ENCODE measurements around the gene GPATCH1.
A peak's percentile ranks its signal among the peaks of the same experiment; 100 is the strongest.

The GPATCH1 gene

DNA sequence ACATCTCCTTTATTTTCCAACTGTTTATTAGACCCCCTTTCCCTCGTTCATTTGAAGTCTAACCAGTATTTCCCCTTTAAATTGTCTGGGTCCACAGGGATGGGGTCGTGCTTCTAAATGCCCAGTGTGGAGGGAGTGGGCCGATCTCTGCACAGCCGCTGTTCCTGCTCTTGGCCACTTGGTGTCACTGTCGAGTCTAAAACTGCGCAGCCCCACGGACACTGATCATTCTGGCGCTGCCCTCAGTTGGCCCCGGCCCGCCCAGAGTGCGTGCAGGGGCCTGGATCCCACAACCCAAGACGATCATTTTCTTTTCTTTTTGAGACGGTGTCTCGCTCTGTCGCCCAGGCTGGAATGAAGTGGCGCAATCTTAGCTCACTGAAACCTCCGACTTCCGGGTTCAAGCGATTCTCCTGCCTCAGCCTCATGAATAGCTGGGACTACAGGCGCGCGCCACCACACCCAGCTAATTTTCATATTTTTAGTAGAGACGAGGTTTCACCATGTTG is 63.0 kb downstream of the GPATCH1 start:
- Histone ChIP-seq H2AFZ (ENCODE audit: low read depth, low read length, severe bottlenecking) (no peak overlapping the region), H3K79me2 (ENCODE audit: insufficient read depth, low read length) (no peaks in the 10 kb centered on the region), H3K27me3 (ENCODE audit: low read length) (no peaks in the 10 kb centered on the region), H3K4me2 (ENCODE audit: low read depth, low read length, poor library complexity, severe bottlenecking) (no peak overlapping the region), H3K36me3 (ENCODE audit: low read length) (no peaks in the 10 kb centered on the region), H3K9me3 (ENCODE audit: insufficient read depth, low read length) (no peaks in the 10 kb centered on the region), H3K9ac (ENCODE audit: low read length) (no peak overlapping the region), H3K27ac (ENCODE audit: low read depth, low read length) (no peak overlapping the region), H3K4me3 (ENCODE audit: insufficient read depth, low read length, poor library complexity, severe bottlenecking) (no peak overlapping the region), H3K9me2 (replicated peaks; ENCODE audit: insufficient read depth, low read length) (no peaks in the 10 kb centered on the region), H3F3A (ENCODE audit: insufficient read depth) (no peaks in the 10 kb centered on the region), H4K20me1 (ENCODE audit: low read depth, low read length) (no peaks in the 10 kb centered on the region)
- no peak for TF ChIP-seq EZH2phosphoT487 (conservative IDR thresholded peaks at IDR 0.05; ENCODE audit: low read length)
- TF ChIP-seq, protein P1, sequence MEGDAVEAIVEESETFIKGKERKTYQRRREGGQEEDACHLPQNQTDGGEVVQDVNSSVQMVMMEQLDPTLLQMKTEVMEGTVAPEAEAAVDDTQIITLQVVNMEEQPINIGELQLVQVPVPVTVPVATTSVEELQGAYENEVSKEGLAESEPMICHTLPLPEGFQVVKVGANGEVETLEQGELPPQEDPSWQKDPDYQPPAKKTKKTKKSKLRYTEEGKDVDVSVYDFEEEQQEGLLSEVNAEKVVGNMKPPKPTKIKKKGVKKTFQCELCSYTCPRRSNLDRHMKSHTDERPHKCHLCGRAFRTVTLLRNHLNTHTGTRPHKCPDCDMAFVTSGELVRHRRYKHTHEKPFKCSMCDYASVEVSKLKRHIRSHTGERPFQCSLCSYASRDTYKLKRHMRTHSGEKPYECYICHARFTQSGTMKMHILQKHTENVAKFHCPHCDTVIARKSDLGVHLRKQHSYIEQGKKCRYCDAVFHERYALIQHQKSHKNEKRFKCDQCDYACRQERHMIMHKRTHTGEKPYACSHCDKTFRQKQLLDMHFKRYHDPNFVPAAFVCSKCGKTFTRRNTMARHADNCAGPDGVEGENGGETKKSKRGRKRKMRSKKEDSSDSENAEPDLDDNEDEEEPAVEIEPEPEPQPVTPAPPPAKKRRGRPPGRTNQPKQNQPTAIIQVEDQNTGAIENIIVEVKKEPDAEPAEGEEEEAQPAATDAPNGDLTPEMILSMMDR (IDR thresholded peaks at IDR 0.05; ENCODE audit: insufficient read depth, low read length, poor library complexity, severe bottlenecking) = peak; percentile 86

DNA sequence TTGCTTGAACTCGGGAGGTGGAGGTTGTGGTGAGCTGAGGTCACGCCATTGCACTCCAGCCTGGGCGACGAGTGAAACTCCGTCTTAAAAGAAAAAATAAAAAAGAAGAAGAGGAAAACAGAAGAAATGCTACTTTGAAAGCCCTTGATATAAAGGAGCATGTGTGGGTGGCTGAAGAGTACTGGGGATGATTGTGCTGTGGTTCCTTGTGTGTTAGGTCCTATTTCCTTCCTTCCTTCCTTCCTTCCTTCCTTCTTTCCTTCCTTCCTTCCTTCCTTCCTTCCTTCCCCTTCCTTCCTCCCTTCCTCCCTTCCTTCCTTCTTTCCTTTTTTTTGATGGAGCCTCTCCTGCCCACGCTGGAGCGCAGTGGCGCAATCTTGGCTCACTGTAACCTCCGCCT is 65.2 kb downstream of the GPATCH1 start:
- no peak overlapping the region for H3K9ac ChIP-seq (ENCODE audit: low read length)
- H3K27me3 ChIP-seq (ENCODE audit: low read length) = no peaks in the 10 kb centered on the region
- H4K20me1 ChIP-seq (ENCODE audit: low read depth, low read length) = no peaks in the 10 kb centered on the region
- no peak overlapping the region for H3K4me3 ChIP-seq (ENCODE audit: insufficient read depth, low read length, poor library complexity, severe bottlenecking)
- H3K36me3 ChIP-seq (ENCODE audit: low read length) = no peaks in the 10 kb centered on the region
- no peak overlapping the region for H3K27ac ChIP-seq (ENCODE audit: low read depth, low read length)
- no peaks in the 10 kb centered on the region for H3K9me2 ChIP-seq (replicated peaks; ENCODE audit: insufficient read depth, low read length)
- no peak overlapping the region for H3K4me2 ChIP-seq (ENCODE audit: low read depth, low read length, poor library complexity, severe bottlenecking)
- no peak overlapping the region for H2AFZ ChIP-seq (ENCODE audit: low read depth, low read length, severe bottlenecking)
- no peaks in the 10 kb centered on the region for H3F3A ChIP-seq (ENCODE audit: insufficient read depth)
- no peaks in the 10 kb centered on the region for H3K79me2 ChIP-seq (ENCODE audit: insufficient read depth, low read length)
- TF ChIP-seq, protein P1 (IDR thresholded peaks at IDR 0.05; ENCODE audit: insufficient read depth, low read length, poor library complexity, severe bottlenecking) = no peak
- no peak for TF ChIP-seq EZH2phosphoT487 (conservative IDR thresholded peaks at IDR 0.05; ENCODE audit: low read length)
- no peaks in the 10 kb centered on the region for H3K9me3 ChIP-seq (ENCODE audit: insufficient read depth, low read length)

DNA sequence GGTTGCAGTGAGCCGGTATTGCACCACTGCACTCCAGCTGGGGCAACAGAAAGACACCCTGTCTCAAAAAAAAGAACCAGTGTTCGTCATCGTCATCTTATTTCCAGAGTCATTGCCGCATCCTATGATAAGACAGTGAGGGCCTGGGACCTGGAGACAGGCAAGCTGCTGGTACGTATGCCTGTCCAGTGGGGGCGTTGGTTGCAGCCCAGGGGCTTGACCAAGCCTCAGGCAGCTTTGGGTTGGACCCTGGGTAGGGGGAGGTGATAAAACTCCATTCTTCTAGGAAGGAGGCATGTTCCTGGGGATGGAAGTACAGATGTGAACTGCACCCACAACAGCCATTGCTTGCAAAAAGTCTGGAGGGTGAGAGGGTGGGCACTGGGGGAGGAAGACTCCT is 66.6 kb downstream of the GPATCH1 start:
- H3K27me3 ChIP-seq (ENCODE audit: low read length) = no peaks in the 10 kb centered on the region
- no peak overlapping the region for H3K9ac ChIP-seq (ENCODE audit: low read length)
- no peaks in the 10 kb centered on the region for H4K20me1 ChIP-seq (ENCODE audit: low read depth, low read length)
- H3K9me2 ChIP-seq (replicated peaks; ENCODE audit: insufficient read depth, low read length) = no peaks in the 10 kb centered on the region
- no peak overlapping the region for H3K27ac ChIP-seq (ENCODE audit: low read depth, low read length)
- H3K9me3 ChIP-seq (ENCODE audit: insufficient read depth, low read length) = no peaks in the 10 kb centered on the region
- H3K4me2 ChIP-seq (ENCODE audit: low read depth, low read length, poor library complexity, severe bottlenecking) = no peak overlapping the region
- H3F3A ChIP-seq (ENCODE audit: insufficient read depth) = no peaks in the 10 kb centered on the region
- H3K79me2 ChIP-seq (ENCODE audit: insufficient read depth, low read length) = no peaks in the 10 kb centered on the region
- TF ChIP-seq, protein P1 (IDR thresholded peaks at IDR 0.05; ENCODE audit: insufficient read depth, low read length, poor library complexity, severe bottlenecking) = no peak
- H2AFZ ChIP-seq (ENCODE audit: low read depth, low read length, severe bottlenecking) = no peak overlapping the region
- H3K36me3 ChIP-seq (ENCODE audit: low read length) = no peaks in the 10 kb centered on the region
- H3K4me3 ChIP-seq (ENCODE audit: insufficient read depth, low read length, poor library complexity, severe bottlenecking) = no peak overlapping the region
